Measurements from ENCODE around the gene PRDM15.
A peak's percentile ranks its signal among the peaks of the same experiment; 100 is the strongest.

Gene PRDM15

DNA sequence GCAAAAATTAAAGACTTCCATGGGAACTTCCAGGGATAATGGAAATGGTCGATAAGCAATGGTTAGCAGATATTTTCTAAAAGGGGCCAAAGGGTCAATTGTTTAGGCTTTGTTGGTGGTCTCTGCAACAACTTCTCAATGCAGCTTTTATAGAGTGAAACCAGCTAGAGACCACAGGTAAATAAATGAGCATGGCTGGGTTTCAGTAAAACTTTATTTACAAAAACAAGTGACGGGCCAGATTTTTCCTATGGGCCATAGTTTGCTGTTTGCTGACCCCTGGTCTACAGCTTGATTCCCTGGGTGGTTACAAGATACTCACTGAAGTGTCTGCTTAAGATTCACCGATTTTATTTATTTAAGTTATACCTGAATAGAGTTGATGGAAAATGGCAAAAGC is 22.6 kb upstream of the PRDM15 start:
- DNase-seq (ENCODE audit: low spot score): no peak
- H3K27ac ChIP-seq: no peak overlapping the region
- TF ChIP-seq, protein P1, sequence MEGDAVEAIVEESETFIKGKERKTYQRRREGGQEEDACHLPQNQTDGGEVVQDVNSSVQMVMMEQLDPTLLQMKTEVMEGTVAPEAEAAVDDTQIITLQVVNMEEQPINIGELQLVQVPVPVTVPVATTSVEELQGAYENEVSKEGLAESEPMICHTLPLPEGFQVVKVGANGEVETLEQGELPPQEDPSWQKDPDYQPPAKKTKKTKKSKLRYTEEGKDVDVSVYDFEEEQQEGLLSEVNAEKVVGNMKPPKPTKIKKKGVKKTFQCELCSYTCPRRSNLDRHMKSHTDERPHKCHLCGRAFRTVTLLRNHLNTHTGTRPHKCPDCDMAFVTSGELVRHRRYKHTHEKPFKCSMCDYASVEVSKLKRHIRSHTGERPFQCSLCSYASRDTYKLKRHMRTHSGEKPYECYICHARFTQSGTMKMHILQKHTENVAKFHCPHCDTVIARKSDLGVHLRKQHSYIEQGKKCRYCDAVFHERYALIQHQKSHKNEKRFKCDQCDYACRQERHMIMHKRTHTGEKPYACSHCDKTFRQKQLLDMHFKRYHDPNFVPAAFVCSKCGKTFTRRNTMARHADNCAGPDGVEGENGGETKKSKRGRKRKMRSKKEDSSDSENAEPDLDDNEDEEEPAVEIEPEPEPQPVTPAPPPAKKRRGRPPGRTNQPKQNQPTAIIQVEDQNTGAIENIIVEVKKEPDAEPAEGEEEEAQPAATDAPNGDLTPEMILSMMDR (conservative IDR thresholded peaks at IDR 0.05; ENCODE audit: low read depth): no peak
- ChIA-PET POLR2A (ENCODE audit: low non-redundant PET) (no interaction called here), CTCF (no interaction called here)

- TF ChIP-seq, protein P1 (conservative IDR thresholded peaks at IDR 0.05; ENCODE audit: low read depth): no peak
- POLR2A ChIA-PET (ENCODE audit: low non-redundant PET): no interaction called here
- CTCF ChIA-PET: no interaction called here
- H3K27ac ChIP-seq: peak overlapping the region; percentile 39; the same call in 1 of the 2 replicates
- DNase-seq (ENCODE audit: low spot score): no peak
Measured at GRCh38 chr21:41901099-41901498, 22.0 kb upstream of the PRDM15 start.

- H3K27ac ChIP-seq: peak overlapping the region; percentile 39
- POLR2A ChIA-PET (ENCODE audit: low non-redundant PET): no interaction called here
- CTCF ChIA-PET: no interaction called here
Measured at GRCh38 chr21:41900401-41900800, 21.3 kb upstream of the PRDM15 start.

DNA sequence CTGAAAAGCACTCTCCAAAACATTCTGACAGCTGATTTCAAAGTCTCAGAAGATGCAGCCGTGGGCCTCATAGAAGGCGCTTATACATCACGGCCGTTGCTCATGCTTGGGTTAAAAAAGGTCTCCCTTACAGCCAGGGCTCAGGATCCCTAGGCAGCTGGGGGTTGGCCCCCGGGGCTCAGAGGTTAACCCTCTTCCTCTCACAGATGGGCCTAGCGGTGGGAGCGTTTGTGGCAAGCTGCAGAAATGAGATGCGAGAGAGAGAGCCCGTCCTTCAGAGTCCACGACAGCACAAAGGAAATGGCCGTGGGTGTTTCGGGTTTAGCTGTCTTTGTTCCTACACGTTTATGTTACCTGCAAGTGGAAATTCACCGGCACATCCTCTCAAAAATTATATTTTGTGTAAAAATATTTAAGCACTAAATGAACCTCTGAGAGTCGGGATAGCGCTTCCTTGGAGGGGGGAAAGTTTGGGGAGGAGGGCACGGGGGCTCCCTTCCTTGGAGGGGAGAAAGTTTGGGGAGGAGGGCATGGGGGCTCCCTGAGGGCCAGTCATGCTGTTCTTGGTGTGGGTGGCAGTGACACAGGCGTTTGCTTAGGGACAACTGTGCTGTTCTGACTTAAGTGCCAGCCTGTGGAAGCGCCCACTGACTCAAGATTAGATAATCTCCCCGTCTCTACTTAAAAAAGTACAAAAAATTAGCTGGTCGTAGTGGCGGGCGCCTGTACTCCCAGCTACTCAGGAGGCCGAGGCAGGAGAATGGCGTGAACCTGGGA is 20.5 kb upstream of the PRDM15 start:
- H3K27ac ChIP-seq: no peak overlapping the region; the same call in 1 of the 2 replicates
- ChIA-PET CTCF (interaction anchor here (0.6 kb wide), 1 partner anchor 136 kb away, joined by 3 read pairs; no protein-coding TSS in a partner anchor), POLR2A (ENCODE audit: low non-redundant PET) (no interaction called here)
- DNase-seq (ENCODE audit: low spot score): no peak
- TF ChIP-seq, protein P1 (conservative IDR thresholded peaks at IDR 0.05; ENCODE audit: low read depth): no peak

More at GRCh38 chr21:41900401-41900800, 21.3 kb upstream of the PRDM15 start:
- TF ChIP-seq, protein P1 (conservative IDR thresholded peaks at IDR 0.05; ENCODE audit: low read depth): no peak
- no peak for DNase-seq (ENCODE audit: low spot score)

GRCh38 chr21:41898998-41899397 is 19.9 kb upstream of the PRDM15 start:
- POLR2A ChIA-PET (ENCODE audit: low non-redundant PET): no interaction called here
- CTCF ChIA-PET: interaction anchor here (0.6 to 0.7 kb wide), 2 partner anchors 136 to 367 kb away, joined by 3 read pairs; no protein-coding TSS in a partner anchor
- TF ChIP-seq, protein P1 (conservative IDR thresholded peaks at IDR 0.05; ENCODE audit: low read depth): no peak
- no peak for DNase-seq (ENCODE audit: low spot score)
- no peak overlapping the region for H3K27ac ChIP-seq

- POLR2A ChIA-PET (ENCODE audit: low non-redundant PET): no interaction called here
- CTCF ChIA-PET: interaction anchor here (0.6 kb wide), 1 partner anchor 390 kb away, joined by 3 read pairs; the partner anchor contains the start of gene TMPRSS2
Measured at GRCh38 chr21:41897700-41898099, 18.6 kb upstream of the PRDM15 start.

More at GRCh38 chr21:41897700-41898099, 18.6 kb upstream of the PRDM15 start:
- no peak for DNase-seq (ENCODE audit: low spot score)
- H3K27ac ChIP-seq: no peak overlapping the region
- TF ChIP-seq, protein P1 (conservative IDR thresholded peaks at IDR 0.05; ENCODE audit: low read depth): no peak

Measured in RWPE1 (cell line).